ENCODE data around the gene VBP1. TPM values are rescaled to one million over a fixed set of nuclear protein-coding genes. Genes with fewer than 3 reads are reported as not detected.

Gene VBP1
- total RNA-seq, 1 experiment from 2014 or later = 83.5 TPM

DNA sequence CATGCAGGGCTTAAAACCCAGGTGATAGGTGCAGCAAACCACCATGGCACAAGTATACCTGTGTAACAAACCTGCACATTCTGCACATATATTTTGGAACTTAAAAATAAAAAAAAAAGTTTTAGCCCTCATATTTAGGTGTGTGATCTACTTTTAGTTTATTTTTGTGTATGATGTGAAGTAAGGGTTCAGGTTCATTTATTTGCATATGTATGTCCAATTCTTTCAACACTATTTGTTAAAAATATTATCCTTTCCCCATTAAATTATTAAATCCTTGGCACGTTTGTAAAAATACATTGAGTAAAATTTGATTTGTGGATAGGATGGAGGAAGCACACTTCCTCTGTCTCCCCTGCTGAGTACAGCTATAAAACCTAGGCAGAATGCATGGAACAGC lies 35.1 kb downstream of the VBP1 start:
- no peak overlapping the region for H4K8ac ChIP-seq (replicated peaks; ENCODE audit: insufficient read length, low read depth, low read length)
- H3K23me2 ChIP-seq (ENCODE audit: insufficient read length, low read depth, low read length, poor library complexity, severe bottlenecking) = no peaks in the 10 kb centered on the region
- no peak overlapping the region for H2BK5ac ChIP-seq (ENCODE audit: insufficient read length, low read length)
- TF ChIP-seq CTCF (conservative IDR thresholded peaks at IDR 0.05) = no peak
- no peaks in the 10 kb centered on the region for H3K4me1 ChIP-seq (ENCODE audit: insufficient read depth, low read length)
- no peak overlapping the region for H3K14ac ChIP-seq (ENCODE audit: insufficient read depth, low read length)
- H3K4ac ChIP-seq (ENCODE audit: low read depth, low read length) = no peak overlapping the region
- no peak overlapping the region for H4K5ac ChIP-seq (ENCODE audit: insufficient read length, low read depth, low read length)
- no peaks in the 10 kb centered on the region for H4K20me1 ChIP-seq (ENCODE audit: control insufficient read depth, insufficient read depth, insufficient read length)
- no peak overlapping the region for H2BK15ac ChIP-seq (ENCODE audit: low read depth, low read length)
- H3K27ac ChIP-seq (ENCODE audit: insufficient read length, low read depth, low read length) = no peak overlapping the region
- no peak overlapping the region for H2AK5ac ChIP-seq (ENCODE audit: insufficient read length, low read length)
- H2BK20ac ChIP-seq (ENCODE audit: low read depth, low read length, poor library complexity, severe bottlenecking) = no peak overlapping the region
- peaks cover 58 to 69% of the 10 kb centered on the region in 2 experiments for H3K9me3 Mint-ChIP-seq
- DNase-seq = no peak
- no peak overlapping the region for H3K18ac ChIP-seq (ENCODE audit: insufficient read length, low read depth, low read length)
- H4K91ac ChIP-seq (ENCODE audit: insufficient read length, low read depth, low read length) = no peak overlapping the region
- no peak overlapping the region for H3K4me3 Mint-ChIP-seq
- peaks cover 35% of the 10 kb centered on the region for H3K9me3 ChIP-seq (ENCODE audit: control insufficient read depth, low read depth, low read length)
- H3K27me3 Mint-ChIP-seq (ENCODE audit: low read depth) = no peaks in the 10 kb centered on the region
- no peak overlapping the region for H2BK12ac ChIP-seq (ENCODE audit: insufficient read length, low read depth, low read length)
- no peak overlapping the region for H3K56ac ChIP-seq (ENCODE audit: insufficient read length, low read depth, low read length)
- WGBS (ENCODE audit: extremely low coverage, insufficient read length, low lambda C conversion rate) = no CpG with 5 or more reads among the region's 1 CpG
- H3K23ac ChIP-seq (ENCODE audit: insufficient read length, low read depth, low read length) = no peak overlapping the region
- H3K4me2 ChIP-seq (ENCODE audit: insufficient read depth, insufficient read length, low read length) = no peak overlapping the region
- H3K79me1 ChIP-seq (ENCODE audit: insufficient read depth, low read depth, low read length, poor library complexity, severe bottlenecking) = no peaks in the 10 kb centered on the region
- H3K27ac Mint-ChIP-seq = no peak overlapping the region
- H3K79me2 ChIP-seq (ENCODE audit: insufficient read depth, low read length) = no peaks in the 10 kb centered on the region
- peaks cover 0 to 2% (median 0%) of the 10 kb centered on the region in 3 experiments; a peak in 2 of 7 replicates for H3K36me3 Mint-ChIP-seq (ENCODE audit: insufficient read depth in 1 of 3, low read depth in 3 of 3)
- H3K27me3 ChIP-seq (ENCODE audit: insufficient read depth, low read length) = no peaks in the 10 kb centered on the region
- H3K9ac ChIP-seq (ENCODE audit: extremely low read depth, insufficient read length, low read length) = no peak overlapping the region
- no peak overlapping the region for H2BK120ac ChIP-seq (ENCODE audit: low read depth, low read length, poor library complexity, severe bottlenecking)
- no peak overlapping the region for H2AFZ ChIP-seq (ENCODE audit: low read length)
- peaks cover 5 to 7% of the 10 kb centered on the region in 2 experiments for H3K4me1 Mint-ChIP-seq
- H3T11ph ChIP-seq (ENCODE audit: low read length) = no peak overlapping the region
